Measurements from ENCODE around the gene BAZ2A. TPM values are rescaled to one million over a fixed set of nuclear protein-coding genes. Genes with fewer than 3 reads are reported as not detected.
A peak's percentile ranks its signal among the peaks of the same experiment; 100 is the strongest.

BAZ2A gene
- total RNA-seq, 1 donor = 53.4 TPM

DNA sequence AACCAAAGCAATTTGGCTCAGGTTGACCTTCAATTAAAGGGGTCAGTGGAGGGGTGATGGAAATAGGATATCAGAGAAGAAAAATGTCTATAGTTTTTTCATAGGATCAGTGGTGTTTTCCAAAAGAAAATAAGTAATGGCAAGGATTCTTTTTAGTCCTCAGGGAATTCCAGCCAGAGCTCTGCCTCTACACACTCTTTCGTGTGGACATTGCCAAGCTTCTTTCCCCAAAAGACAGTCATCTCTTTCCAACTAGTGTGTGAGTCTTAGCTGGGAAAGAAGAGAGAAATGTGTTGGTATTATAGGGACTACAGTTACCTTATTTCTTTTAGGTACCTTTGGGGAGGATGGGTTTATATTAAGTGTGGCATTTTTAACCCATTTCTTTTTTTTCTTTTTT, 62.0 kb downstream of the BAZ2A start:
- no peak overlapping the region for H3K4me3 ChIP-seq (ENCODE audit: low read depth, low read length)
- DNase-seq (ENCODE audit: low read depth) = no peak
- TF ChIP-seq, protein P1, sequence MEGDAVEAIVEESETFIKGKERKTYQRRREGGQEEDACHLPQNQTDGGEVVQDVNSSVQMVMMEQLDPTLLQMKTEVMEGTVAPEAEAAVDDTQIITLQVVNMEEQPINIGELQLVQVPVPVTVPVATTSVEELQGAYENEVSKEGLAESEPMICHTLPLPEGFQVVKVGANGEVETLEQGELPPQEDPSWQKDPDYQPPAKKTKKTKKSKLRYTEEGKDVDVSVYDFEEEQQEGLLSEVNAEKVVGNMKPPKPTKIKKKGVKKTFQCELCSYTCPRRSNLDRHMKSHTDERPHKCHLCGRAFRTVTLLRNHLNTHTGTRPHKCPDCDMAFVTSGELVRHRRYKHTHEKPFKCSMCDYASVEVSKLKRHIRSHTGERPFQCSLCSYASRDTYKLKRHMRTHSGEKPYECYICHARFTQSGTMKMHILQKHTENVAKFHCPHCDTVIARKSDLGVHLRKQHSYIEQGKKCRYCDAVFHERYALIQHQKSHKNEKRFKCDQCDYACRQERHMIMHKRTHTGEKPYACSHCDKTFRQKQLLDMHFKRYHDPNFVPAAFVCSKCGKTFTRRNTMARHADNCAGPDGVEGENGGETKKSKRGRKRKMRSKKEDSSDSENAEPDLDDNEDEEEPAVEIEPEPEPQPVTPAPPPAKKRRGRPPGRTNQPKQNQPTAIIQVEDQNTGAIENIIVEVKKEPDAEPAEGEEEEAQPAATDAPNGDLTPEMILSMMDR (IDR thresholded peaks at IDR 0.05; ENCODE audit: insufficient read depth, low read length) = no peak

DNA sequence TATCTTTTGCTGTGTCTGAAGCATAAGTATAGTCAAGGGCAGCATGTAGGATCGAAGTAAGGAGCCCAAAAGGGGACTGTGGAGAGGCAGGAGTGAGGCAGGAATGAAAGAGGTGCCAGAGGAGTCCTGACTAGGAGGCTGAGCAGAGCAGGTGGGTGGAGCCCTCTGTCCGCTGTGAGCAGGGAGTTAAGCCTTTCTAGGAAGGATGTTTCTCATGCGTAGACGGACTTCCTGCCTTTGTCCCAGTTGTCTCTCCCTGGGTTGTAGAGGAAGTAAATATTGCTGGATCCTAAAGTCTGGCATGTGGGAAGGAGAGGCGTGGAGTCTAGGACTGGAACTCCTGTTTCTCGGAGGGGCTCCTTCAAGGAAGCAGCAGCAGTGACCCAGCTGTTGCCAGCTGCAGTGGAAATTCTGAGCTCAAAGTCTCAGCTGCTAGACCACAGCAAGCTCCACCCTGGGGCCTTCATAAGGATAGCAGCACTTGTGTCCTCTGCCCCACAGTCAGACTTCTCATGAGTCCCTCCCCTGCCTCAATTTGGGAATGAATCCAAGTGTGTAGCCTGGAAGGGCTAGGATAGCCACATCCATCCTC, 64.5 kb downstream of the BAZ2A start:
- peak; percentile 87 for DNase-seq (ENCODE audit: low read depth)
- peak overlapping the region; percentile 15 for H3K4me3 ChIP-seq (ENCODE audit: low read depth, low read length)

DNA sequence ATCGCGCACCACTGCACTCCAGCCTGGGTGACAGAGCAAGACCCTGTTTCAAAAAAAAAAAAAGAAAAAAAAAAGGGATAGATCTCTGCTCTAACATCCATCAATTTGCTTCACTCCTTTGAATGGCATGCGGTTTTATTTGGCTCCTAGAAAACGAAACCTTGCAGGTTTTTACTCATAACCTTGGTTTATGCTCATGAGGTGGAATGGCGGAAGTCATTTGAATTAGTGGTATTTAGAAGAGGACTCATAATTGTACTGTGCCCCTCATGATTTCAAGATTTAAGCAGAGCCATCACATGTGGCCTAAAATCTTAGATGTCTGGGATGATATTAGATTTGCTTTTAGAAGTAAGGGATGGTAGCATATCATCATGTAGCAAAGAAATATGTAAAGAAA, 79.1 kb downstream of the BAZ2A start:
- no peak overlapping the region for H3K4me3 ChIP-seq (ENCODE audit: low read depth, low read length)
- TF ChIP-seq, protein P1 (IDR thresholded peaks at IDR 0.05; ENCODE audit: insufficient read depth, low read length) = no peak
- DNase-seq (ENCODE audit: low read depth) = no peak

More for the DNA sequence above, 64.5 kb downstream of the BAZ2A start:
- TF ChIP-seq, protein P1 (IDR thresholded peaks at IDR 0.05; ENCODE audit: insufficient read depth, low read length) = peak; percentile 17

DNA sequence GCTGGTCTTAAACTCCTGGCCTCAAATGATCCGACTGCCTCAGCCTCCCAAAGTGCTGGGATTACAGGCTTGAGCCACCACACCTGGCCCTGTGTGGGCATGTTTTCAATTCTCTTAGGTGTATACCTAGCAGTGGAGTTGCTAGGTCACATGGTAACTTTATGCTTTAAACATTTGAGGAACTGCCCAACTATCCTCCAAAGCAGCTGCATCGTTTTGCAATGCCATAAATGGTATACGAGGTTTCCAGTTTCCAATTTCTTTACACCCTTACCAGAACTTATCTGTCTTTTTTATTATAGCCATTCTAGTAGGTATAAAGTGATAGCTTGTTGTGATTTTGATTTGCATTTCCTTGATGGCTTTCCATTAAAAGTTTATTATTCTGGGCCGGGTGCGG, 83.4 kb downstream of the BAZ2A start:
- no peak overlapping the region for H3K4me3 ChIP-seq (ENCODE audit: low read depth, low read length)
- no peak for DNase-seq (ENCODE audit: low read depth)
- TF ChIP-seq, protein P1 (IDR thresholded peaks at IDR 0.05; ENCODE audit: insufficient read depth, low read length) = no peak

Small RNA genes within 50 kb of the gene (small RNA-seq; reads per million reads assigned to genes)
- gene RN7SL809P (not detected), gene RNU6-343P (not detected), gene SNORD59A (5,644 reads per million, percentile 100 among the genes with 10 or more reads in this experiment)

Other genes with a start within 250 kb of the BAZ2A start
- 1.6 and 15.9 TPM in 2 replicates for gene TIMELESS, start 180.9 kb downstream of the BAZ2A start, total RNA-seq (ENCODE audit: low replicate concordance)
- not detected in 2 replicates for gene MIP, start 175.7 kb downstream of the BAZ2A start, total RNA-seq (ENCODE audit: low replicate concordance)
- 2.3 and 3.0 TPM in 2 replicates for gene SPRYD4, start 161.7 kb downstream of the BAZ2A start, total RNA-seq (ENCODE audit: low replicate concordance)
- 0.36 TPM in 1 of 2 replicates, not detected in the other for gene GLS2, start 142.2 kb downstream of the BAZ2A start, total RNA-seq (ENCODE audit: low replicate concordance)
- 7.1 and 19.2 TPM in 2 replicates for gene RBMS2, start 108.5 kb downstream of the BAZ2A start, total RNA-seq (ENCODE audit: low replicate concordance)
- gene ATP5F1B, start 15.7 kb upstream of the BAZ2A start, total RNA-seq (ENCODE audit: low replicate concordance) = 318 and 385 TPM in 2 replicates
- 51.7 and 129 TPM in 2 replicates for gene PTGES3, start 58.0 kb upstream of the BAZ2A start, total RNA-seq (ENCODE audit: low replicate concordance)
- 960 and 1,713 TPM in 2 replicates for gene NACA, start 95.0 kb upstream of the BAZ2A start, total RNA-seq (ENCODE audit: low replicate concordance)
- 4.3 and 38.0 TPM in 2 replicates for gene PRIM1, start 122.0 kb upstream of the BAZ2A start, total RNA-seq (ENCODE audit: low replicate concordance)
- gene HSD17B6, start 133.0 kb upstream of the BAZ2A start, total RNA-seq (ENCODE audit: low replicate concordance) = 0.72 and 2.0 TPM in 2 replicates

Data from fibroblast of the aortic adventitia (primary cell).